ENCODE results near the gene MYO10. TPM values are rescaled to one million over a fixed set of nuclear protein-coding genes. Genes with fewer than 3 reads are reported as not detected.

MYO10 gene
- total and polyA plus RNA-seq, 4 experiments from 2014 or later, result 0.05 to 0.17 TPM; not detected in 2

GRCh38 chr5:16866273-16866672, 69.8 kb downstream of the MYO10 start:
- Mint-ChIP-seq H3K9me3 (peaks cover 0 to 5% (median 0%) of the 10 kb centered on the region in 8 donors), H3K4me1 (no peaks in the 10 kb centered on the region), H3K27ac (no peak overlapping the region), H3K36me3 (no peaks in the 10 kb centered on the region), H3K4me3 (no peak overlapping the region), H3K27me3 (no peaks in the 10 kb centered on the region)
- no peak overlapping the region for H3K4me3 ChIP-seq (ENCODE audit: low read length in 2 of 2)
- ChIA-PET POLR2A (ENCODE audit: partially characterized antibody) (no interaction called here), CTCF (ENCODE audit: partially characterized antibody) (no interaction called here)
- no peaks in the 10 kb centered on the region for H3K4me1 ChIP-seq (ENCODE audit: insufficient read depth, low read length)
- no peaks in the 10 kb centered on the region for H3K27me3 ChIP-seq (ENCODE audit: insufficient read depth, low read length)
- no peaks in the 10 kb centered on the region for H3K9me3 ChIP-seq (ENCODE audit: control insufficient read depth in 1 of 2, low read length in 2 of 2)
- H3K36me3 ChIP-seq (ENCODE audit: insufficient read depth, low read length), result no peaks in the 10 kb centered on the region
- intact Hi-C loops (cut with micrococcal nuclease), result no loop called here
- H3K27ac ChIP-seq (ENCODE audit: low read depth, low read length), result no peak overlapping the region
- no peak for DNase-seq

- Histone ChIP-seq H3K36me3 (ENCODE audit: insufficient read depth, low read length) (no peaks in the 10 kb centered on the region), H3K4me1 (ENCODE audit: insufficient read depth, low read length) (no peaks in the 10 kb centered on the region), H3K27ac (ENCODE audit: low read depth, low read length) (no peak overlapping the region), H3K27me3 (ENCODE audit: insufficient read depth, low read length) (no peaks in the 10 kb centered on the region), H3K4me3 (ENCODE audit: low read length in 2 of 2) (no peak overlapping the region), H3K9me3 (ENCODE audit: control insufficient read depth in 1 of 2, low read length in 2 of 2) (no peaks in the 10 kb centered on the region)
- no peak overlapping the region for H3K4me3 Mint-ChIP-seq
- ChIA-PET POLR2A (ENCODE audit: partially characterized antibody) (no interaction called here), CTCF (ENCODE audit: partially characterized antibody) (no interaction called here)
- H3K36me3 Mint-ChIP-seq, result no peaks in the 10 kb centered on the region
- intact Hi-C loops (cut with micrococcal nuclease), result no loop called here
- no peaks in the 10 kb centered on the region for H3K4me1 Mint-ChIP-seq
- no peak overlapping the region for H3K27ac Mint-ChIP-seq
- peaks cover 0 to 2% (median 0%) of the 10 kb centered on the region in 8 donors for H3K9me3 Mint-ChIP-seq
- no peak for DNase-seq
- no peaks in the 10 kb centered on the region for H3K27me3 Mint-ChIP-seq
Observed at GRCh38 chr5:16865151-16865550, 70.9 kb downstream of the MYO10 start.

- ChIA-PET POLR2A (ENCODE audit: partially characterized antibody) (no interaction called here), CTCF (ENCODE audit: partially characterized antibody) (interaction anchor here (0.7 kb wide), 2 partner anchors 22 to 462 kb away, joined by 3 read pairs; no protein-coding TSS in a partner anchor)
- Histone ChIP-seq H3K27ac (ENCODE audit: low read depth, low read length) (no peak overlapping the region), H3K9me3 (ENCODE audit: control insufficient read depth in 1 of 2, low read length in 2 of 2) (no peaks in the 10 kb centered on the region), H3K27me3 (ENCODE audit: insufficient read depth, low read length) (no peaks in the 10 kb centered on the region), H3K36me3 (ENCODE audit: insufficient read depth, low read length) (no peaks in the 10 kb centered on the region), H3K4me3 (ENCODE audit: low read length in 2 of 2) (no peak overlapping the region), H3K4me1 (ENCODE audit: insufficient read depth, low read length) (no peaks in the 10 kb centered on the region)
- Mint-ChIP-seq H3K4me3 (no peak overlapping the region), H3K9me3 (peaks cover 0 to 2% (median under 1%) of the 10 kb centered on the region in 8 donors), H3K27ac (no peak overlapping the region), H3K27me3 (no peaks in the 10 kb centered on the region), H3K4me1 (no peaks in the 10 kb centered on the region), H3K36me3 (no peaks in the 10 kb centered on the region)
- no peak for DNase-seq
- intact Hi-C loops (cut with micrococcal nuclease), result no loop called here
Observed at GRCh38 chr5:16864631-16865131, 71.4 kb downstream of the MYO10 start.

GRCh38 chr5:16863469-16863946, 72.6 kb downstream of the MYO10 start:
- intact Hi-C loops (cut with micrococcal nuclease), result no loop called here
- H3K4me1 Mint-ChIP-seq, result no peaks in the 10 kb centered on the region
- no peak for DNase-seq
- Histone ChIP-seq H3K9me3 (ENCODE audit: control insufficient read depth in 1 of 2, low read length in 2 of 2) (no peaks in the 10 kb centered on the region), H3K36me3 (ENCODE audit: insufficient read depth, low read length) (no peaks in the 10 kb centered on the region), H3K27me3 (ENCODE audit: insufficient read depth, low read length) (no peaks in the 10 kb centered on the region), H3K27ac (ENCODE audit: low read depth, low read length) (no peak overlapping the region), H3K4me3 (ENCODE audit: low read length in 2 of 2) (no peak overlapping the region), H3K4me1 (ENCODE audit: insufficient read depth, low read length) (no peaks in the 10 kb centered on the region)
- CTCF ChIA-PET (ENCODE audit: partially characterized antibody), result no interaction called here
- POLR2A ChIA-PET (ENCODE audit: partially characterized antibody), result no interaction called here
- H3K27me3 Mint-ChIP-seq, result no peaks in the 10 kb centered on the region
- no peaks in the 10 kb centered on the region for H3K36me3 Mint-ChIP-seq
- H3K9me3 Mint-ChIP-seq, result peaks cover 0 to 7% (median 4%) of the 10 kb centered on the region in 8 donors
- no peak overlapping the region for H3K27ac Mint-ChIP-seq
- H3K4me3 Mint-ChIP-seq, result no peak overlapping the region

GRCh38 chr5:16862777-16863176, 73.3 kb downstream of the MYO10 start:
- intact Hi-C loops (cut with micrococcal nuclease), result no loop called here
- ChIA-PET CTCF (ENCODE audit: partially characterized antibody) (no interaction called here), POLR2A (ENCODE audit: partially characterized antibody) (no interaction called here)
- no peak for DNase-seq
- Mint-ChIP-seq H3K27me3 (no peaks in the 10 kb centered on the region), H3K27ac (no peak overlapping the region), H3K4me1 (no peaks in the 10 kb centered on the region), H3K9me3 (peaks cover 0 to 12% (median 4%) of the 10 kb centered on the region in 8 donors), H3K36me3 (no peaks in the 10 kb centered on the region), H3K4me3 (no peak overlapping the region)
- Histone ChIP-seq H3K9me3 (ENCODE audit: control insufficient read depth in 1 of 2, low read length in 2 of 2) (no peaks in the 10 kb centered on the region), H3K27ac (ENCODE audit: low read depth, low read length) (no peak overlapping the region), H3K4me1 (ENCODE audit: insufficient read depth, low read length) (no peaks in the 10 kb centered on the region), H3K36me3 (ENCODE audit: insufficient read depth, low read length) (no peaks in the 10 kb centered on the region), H3K27me3 (ENCODE audit: insufficient read depth, low read length) (no peaks in the 10 kb centered on the region), H3K4me3 (ENCODE audit: low read length in 2 of 2) (no peak overlapping the region)

- no peaks in the 10 kb centered on the region for H3K27me3 ChIP-seq (ENCODE audit: insufficient read depth, low read length)
- intact Hi-C loops (cut with micrococcal nuclease), result no loop called here
- no peaks in the 10 kb centered on the region for H3K9me3 ChIP-seq (ENCODE audit: control insufficient read depth in 1 of 2, low read length in 2 of 2)
- no peak overlapping the region for H3K27ac Mint-ChIP-seq
- H3K4me1 Mint-ChIP-seq, result no peaks in the 10 kb centered on the region
- no peaks in the 10 kb centered on the region for H3K4me1 ChIP-seq (ENCODE audit: insufficient read depth, low read length)
- H3K36me3 ChIP-seq (ENCODE audit: insufficient read depth, low read length), result no peaks in the 10 kb centered on the region
- no peak overlapping the region for H3K27ac ChIP-seq (ENCODE audit: low read depth, low read length)
- no peak for DNase-seq
- no peaks in the 10 kb centered on the region for H3K27me3 Mint-ChIP-seq
- ChIA-PET POLR2A (ENCODE audit: partially characterized antibody) (no interaction called here), CTCF (ENCODE audit: partially characterized antibody) (no interaction called here)
- peaks cover 0 to 18% (median 3%) of the 10 kb centered on the region in 8 donors for H3K9me3 Mint-ChIP-seq
- no peak overlapping the region for H3K4me3 Mint-ChIP-seq
- no peak overlapping the region for H3K4me3 ChIP-seq (ENCODE audit: low read length in 2 of 2)
- no peaks in the 10 kb centered on the region for H3K36me3 Mint-ChIP-seq
Observed at GRCh38 chr5:16859346-16859745, 76.7 kb downstream of the MYO10 start.

GRCh38 chr5:16858151-16858550, 77.9 kb downstream of the MYO10 start:
- ChIA-PET POLR2A (ENCODE audit: partially characterized antibody) (no interaction called here), CTCF (ENCODE audit: partially characterized antibody) (no interaction called here)
- Histone ChIP-seq H3K9me3 (ENCODE audit: control insufficient read depth in 1 of 2, low read length in 2 of 2) (no peaks in the 10 kb centered on the region), H3K27ac (ENCODE audit: low read depth, low read length) (no peak overlapping the region), H3K4me3 (ENCODE audit: low read length in 2 of 2) (no peak overlapping the region), H3K36me3 (ENCODE audit: insufficient read depth, low read length) (no peaks in the 10 kb centered on the region), H3K27me3 (ENCODE audit: insufficient read depth, low read length) (no peaks in the 10 kb centered on the region), H3K4me1 (ENCODE audit: insufficient read depth, low read length) (no peaks in the 10 kb centered on the region)
- Mint-ChIP-seq H3K4me1 (no peaks in the 10 kb centered on the region), H3K36me3 (no peaks in the 10 kb centered on the region), H3K27ac (no peak overlapping the region), H3K27me3 (peaks cover 0 to 1% of the 10 kb centered on the region in 2 donors), H3K9me3 (peaks cover 0 to 18% (median 3%) of the 10 kb centered on the region in 8 donors), H3K4me3 (no peak overlapping the region)
- intact Hi-C loops (cut with micrococcal nuclease), result no loop called here
- no peak for DNase-seq

GRCh38 chr5:16857635-16858034, 78.5 kb downstream of the MYO10 start:
- no peaks in the 10 kb centered on the region for H3K36me3 Mint-ChIP-seq

More at GRCh38 chr5:16857635-16858034, 78.5 kb downstream of the MYO10 start:
- H3K4me1 Mint-ChIP-seq, result no peaks in the 10 kb centered on the region
- H3K27me3 Mint-ChIP-seq, result peaks cover 0 to 1% of the 10 kb centered on the region in 2 donors
- DNase-seq, result no peak
- Histone ChIP-seq H3K36me3 (ENCODE audit: insufficient read depth, low read length) (no peaks in the 10 kb centered on the region), H3K9me3 (ENCODE audit: control insufficient read depth in 1 of 2, low read length in 2 of 2) (no peaks in the 10 kb centered on the region), H3K4me1 (ENCODE audit: insufficient read depth, low read length) (no peaks in the 10 kb centered on the region), H3K27ac (ENCODE audit: low read depth, low read length) (no peak overlapping the region), H3K27me3 (ENCODE audit: insufficient read depth, low read length) (no peaks in the 10 kb centered on the region), H3K4me3 (ENCODE audit: low read length in 2 of 2) (no peak overlapping the region)
- peaks cover 0 to 18% (median 3%) of the 10 kb centered on the region in 8 donors for H3K9me3 Mint-ChIP-seq
- CTCF ChIA-PET (ENCODE audit: partially characterized antibody), result no interaction called here
- intact Hi-C loops (cut with micrococcal nuclease), result no loop called here
- no peak overlapping the region for H3K27ac Mint-ChIP-seq
- no peak overlapping the region for H3K4me3 Mint-ChIP-seq
- POLR2A ChIA-PET (ENCODE audit: partially characterized antibody), result no interaction called here

All from CD4-positive, alpha-beta memory T cell (primary cell).